Calu3 (cell line): ENCODE measurements around the gene MSRB2. TPM values are rescaled to one million over a fixed set of nuclear protein-coding genes. Genes with fewer than 3 reads are reported as not detected.
"Not testable (repeated sequence)": the region's sequence is repeated elsewhere in the genome, so short reads cannot be mapped to it uniquely, and the experiment has no call there.

Source experiments
- BruUV-seq: library from RNA; stranded (reverse); fragments of 400-500 nt; replicated peaks from 2 replicates; lab custom pipeline; 2021; lab: Mats Ljungman, UMichigan
- CTCF ChIA-PET: fragments of 300-600 bp; sonication (Branson Sonifier 250); formaldehyde crosslinking; loops from one replicate; lab custom pipeline; 2022; ENCODE audit warnings: antibody characterized with exemption; lab: Charles Lee
- DNase-seq: peaks from one replicate; pipeline ENCODE4 v3.0.0; 2022
- H3K27ac Mint-ChIP-seq: one replicate; pipeline ENCODE4 v1.8.0; 2022; ENCODE audit warnings: mixed read lengths; ENCODE audit not compliant: unreplicated experiment
- H3K27me3 Mint-ChIP-seq: one replicate; pipeline ENCODE4 v1.8.0; 2022; ENCODE audit warnings: mixed read lengths; ENCODE audit not compliant: unreplicated experiment
- H3K36me3 Mint-ChIP-seq: one replicate; pipeline ENCODE4 v1.8.0; 2022; ENCODE audit warnings: mild to moderate bottlenecking, moderate library complexity, mixed read lengths; ENCODE audit not compliant: insufficient read depth, unreplicated experiment
- H3K4me1 Mint-ChIP-seq: one replicate; pipeline ENCODE4 v1.8.0; 2022; ENCODE audit warnings: mild to moderate bottlenecking, low read depth, mixed read lengths; ENCODE audit not compliant: unreplicated experiment
- H3K4me3 Mint-ChIP-seq: one replicate; pipeline ENCODE4 v1.8.0; 2022; ENCODE audit warnings: mild to moderate bottlenecking, low read depth, moderate library complexity, mixed read lengths; ENCODE audit not compliant: unreplicated experiment
- H3K9me3 Mint-ChIP-seq: one replicate; pipeline ENCODE4 v1.8.0; 2022; ENCODE audit warnings: low read depth, mixed read lengths; ENCODE audit not compliant: unreplicated experiment
- CTCF ChIP-seq: fragments of 200-600 bp; IDR thresholded peaks from one replicate; pipeline ENCODE4 v1.8.0; 2022; ENCODE audit warnings: antibody characterized with exemption; ENCODE audit not compliant: unreplicated experiment
- intact Hi-C: fragments of 100-400 bp; cut with micrococcal nuclease; formaldehyde crosslinking; loops from one replicate; pipeline ENCODE4 v1.10.0; 2022; ENCODE audit not compliant: unreplicated experiment
- total RNA-seq: library from RNA; stranded (reverse); gene quantifications from 2 replicates; pipeline ENCODE4 v1.2.3, GENCODE V29; 2022

Gene MSRB2
- total RNA-seq, 1 experiment from 2014 or later = 12.6 TPM

GRCh38 chr10:23063045-23063972, 32.1 kb upstream of the MSRB2 start:
- CTCF ChIA-PET = no interaction called here
- Mint-ChIP-seq H3K27ac (no peak overlapping the region), H3K4me3 (no peak overlapping the region), H3K36me3 (no peaks in the 10 kb centered on the region), H3K9me3 (no peaks in the 10 kb centered on the region), H3K4me1 (peaks cover 17% of the 10 kb centered on the region), H3K27me3 (no peaks in the 10 kb centered on the region)
- no peak for TF ChIP-seq CTCF
- BruUV-seq = no TSS peak
- intact Hi-C loops = no loop called here
- DNase-seq = no peak

GRCh38 chr10:23063973-23064812, 31.2 kb upstream of the MSRB2 start:
- intact Hi-C loops = no loop called here
- no peaks in the 10 kb centered on the region for H3K9me3 Mint-ChIP-seq

GRCh38 chr10:23064813-23065114, 30.6 kb upstream of the MSRB2 start:
- H3K4me3 Mint-ChIP-seq, H3K36me3 Mint-ChIP-seq, H3K27me3 Mint-ChIP-seq, H3K27ac Mint-ChIP-seq, BruUV-seq, CTCF ChIA-PET, H3K9me3 Mint-ChIP-seq, DNase-seq: not testable (repeated sequence)
- intact Hi-C loops = loop anchor here (5.0 kb wide), 2 partner anchors 507 to 1072 kb away; no protein-coding TSS in a partner anchor
- H3K4me1 Mint-ChIP-seq = peaks cover 18% of the 10 kb centered on the region

More at GRCh38 chr10:23063973-23064812, 31.2 kb upstream of the MSRB2 start:
- CTCF ChIA-PET = no interaction called here
- BruUV-seq = no TSS peak
- peaks cover 18% of the 10 kb centered on the region for H3K4me1 Mint-ChIP-seq
- no peak for DNase-seq
- no peak overlapping the region for H3K4me3 Mint-ChIP-seq
- no peaks in the 10 kb centered on the region for H3K36me3 Mint-ChIP-seq
- TF ChIP-seq CTCF = no peak
- no peaks in the 10 kb centered on the region for H3K27me3 Mint-ChIP-seq
- no peak overlapping the region for H3K27ac Mint-ChIP-seq

- CTCF ChIA-PET = interaction anchor here (0.9 kb wide), 1 partner anchor 1071 kb away, joined by 4 read pairs; no protein-coding TSS in a partner anchor
- H3K9me3 Mint-ChIP-seq = no peaks in the 10 kb centered on the region
- peak; percentile 70 for DNase-seq
- H3K27me3 Mint-ChIP-seq = no peaks in the 10 kb centered on the region
- no peaks in the 10 kb centered on the region for H3K36me3 Mint-ChIP-seq
- H3K4me3 Mint-ChIP-seq = no peak overlapping the region
- peaks cover 18% of the 10 kb centered on the region for H3K4me1 Mint-ChIP-seq
- no TSS peak for BruUV-seq
- intact Hi-C loops = loop anchor here (5.0 kb wide), 2 partner anchors 508 to 1073 kb away; no protein-coding TSS in a partner anchor
- no peak for TF ChIP-seq CTCF
- H3K27ac Mint-ChIP-seq = peak overlapping the region; percentile 36
These were observed 30.0 kb upstream of the MSRB2 start for GRCh38 chr10:23065181-23065948.
